Measurements from ENCODE around the gene ZBTB40.

GRCh38 chr1:22508991-22509390 is 57.3 kb downstream of the ZBTB40 start:
- TF ChIP-seq CTCF (IDR thresholded peaks at IDR 0.05) (no peak), POLR2A (IDR thresholded peaks at IDR 0.05) (no peak)
